Immature natural killer cell (primary cell): ENCODE results near the gene SNRPD2. TPM values are rescaled to one million over a fixed set of nuclear protein-coding genes. Genes with fewer than 3 reads are reported as not detected.
"Not testable (repeated sequence)": the region's sequence is repeated elsewhere in the genome, so short reads cannot be mapped to it uniquely, and the experiment has no call there.

Experiments used
- DNase-seq, 3 donors: peaks; one replicate each; pipeline ENCODE4 v3.0.0; 2022; ENCODE audit warnings: mixed read lengths in 1 of 3
- H3K27ac Mint-ChIP-seq, 6 donors: one replicate each; pipeline ENCODE4 v1.8.0; 2020; ENCODE audit warnings: mixed read lengths in 6 of 6, mild to moderate bottlenecking in 5 of 6, inconsistent platforms in 4 of 6, moderate library complexity in 3 of 6
- H3K27me3 Mint-ChIP-seq, 3 donors: one replicate each; pipeline ENCODE4 v1.8.0; 2020 to 2021; ENCODE audit warnings: low read depth in 3 of 3, mild to moderate bottlenecking in 3 of 3, mixed read lengths in 3 of 3, moderate library complexity in 3 of 3, inconsistent platforms in 1 of 3
- H3K36me3 Mint-ChIP-seq, 3 donors: one replicate each; pipeline ENCODE4 v1.8.0; 2020; ENCODE audit warnings: mixed read lengths in 3 of 3, inconsistent platforms in 2 of 3, mild to moderate bottlenecking in 2 of 3
- H3K4me1 Mint-ChIP-seq, 2 donors: one replicate each; pipeline ENCODE4 v1.8.0; 2020; ENCODE audit warnings: inconsistent platforms in 2 of 2, mild to moderate bottlenecking in 2 of 2, mixed read lengths in 2 of 2, moderate library complexity in 1 of 2
- H3K4me3 Mint-ChIP-seq, 5 donors: one replicate each; pipeline ENCODE4 v1.8.0; 2020; ENCODE audit warnings: mild to moderate bottlenecking in 5 of 5, mixed read lengths in 5 of 5, inconsistent platforms in 3 of 5, moderate library complexity in 3 of 5
- H3K9me3 Mint-ChIP-seq, 6 donors: one replicate each; pipeline ENCODE4 v1.8.0; 2020; ENCODE audit warnings: mild to moderate bottlenecking in 6 of 6, mixed read lengths in 6 of 6, inconsistent platforms in 4 of 6, moderate library complexity in 3 of 6
- polyA plus RNA-seq, 3 donors: library from polyadenylated mRNA; unstranded; fragments of 300-500 nt; fragmentation: Illumina TruSeq; gene quantifications; one replicate each; pipeline ENCODE4 v1.2.3, GENCODE V29; 2021

SNRPD2 gene
- polyA plus RNA-seq, 3 donors from 2014 or later = 754 to 1,123 (median 1,001) TPM

GRCh38 chr19:45715139-45715538 lies 23.4 kb upstream of the SNRPD2 start:
- peak overlapping the region in 2 of 6 donors; percentile 38 to 82 for H3K27ac Mint-ChIP-seq
- peak overlapping the region in 1 of 5 donors; percentile 15 for H3K4me3 Mint-ChIP-seq
- no peak for DNase-seq
- H3K9me3 Mint-ChIP-seq = no peaks in the 10 kb centered on the region
- peaks cover 4 to 15% (median 10%) of the 10 kb centered on the region in 3 donors for H3K36me3 Mint-ChIP-seq
- H3K27me3 Mint-ChIP-seq = peaks cover 0 to 2% (median 0%) of the 10 kb centered on the region in 3 donors
- peaks cover 33 to 49% of the 10 kb centered on the region in 2 donors for H3K4me1 Mint-ChIP-seq

GRCh38 chr19:45713141-45713540 lies 21.4 kb upstream of the SNRPD2 start:
- peaks cover 0 to 6% (median 5%) of the 10 kb centered on the region in 3 donors for H3K36me3 Mint-ChIP-seq
- H3K27me3 Mint-ChIP-seq = peaks cover 0 to 2% (median 0%) of the 10 kb centered on the region in 3 donors
- DNase-seq = no peak
- H3K27ac Mint-ChIP-seq = no peak overlapping the region
- H3K9me3 Mint-ChIP-seq = no peaks in the 10 kb centered on the region
- peaks cover 28 to 41% of the 10 kb centered on the region in 2 donors for H3K4me1 Mint-ChIP-seq
- H3K4me3 Mint-ChIP-seq = no peak overlapping the region

- Mint-ChIP-seq H3K27me3 (peaks cover 0 to 2% (median 0%) of the 10 kb centered on the region in 3 donors), H3K4me1 (peaks cover 24 to 37% of the 10 kb centered on the region in 2 donors), H3K4me3 (no peak overlapping the region), H3K27ac (no peak overlapping the region), H3K9me3 (no peaks in the 10 kb centered on the region), H3K36me3 (peaks cover 0 to 6% (median 5%) of the 10 kb centered on the region in 3 donors)
- no peak for DNase-seq
Observed at GRCh38 chr19:45712699-45713067, 20.9 kb upstream of the SNRPD2 start.

- Mint-ChIP-seq H3K4me1 (peaks cover 19 to 31% of the 10 kb centered on the region in 2 donors), H3K9me3 (no peaks in the 10 kb centered on the region), H3K4me3 (no peak overlapping the region), H3K27me3 (peaks cover 0 to 2% (median 0%) of the 10 kb centered on the region in 3 donors), H3K27ac (no peak overlapping the region), H3K36me3 (peaks cover 0 to 6% (median 5%) of the 10 kb centered on the region in 3 donors)
- no peak for DNase-seq
Observed at GRCh38 chr19:45711851-45712698, 20.3 kb upstream of the SNRPD2 start.

- Mint-ChIP-seq H3K36me3 (peaks cover 0 to 6% (median 5%) of the 10 kb centered on the region in 3 donors), H3K4me3 (no peak overlapping the region), H3K9me3 (no peaks in the 10 kb centered on the region), H3K27me3 (peaks cover 0 to 1% (median 0%) of the 10 kb centered on the region in 3 donors), H3K4me1 (peaks cover 5 to 15% of the 10 kb centered on the region in 2 donors), H3K27ac (peak overlapping the region in 4 of 6 donors; percentile 9 to 71 (median 56))
- no peak for DNase-seq
Observed at GRCh38 chr19:45710356-45711130, 18.8 kb upstream of the SNRPD2 start.

GRCh38 chr19:45705710-45706415 lies 14.1 kb upstream of the SNRPD2 start:
- Mint-ChIP-seq H3K9me3 (no peaks in the 10 kb centered on the region), H3K36me3 (peaks cover 3 to 10% (median 8%) of the 10 kb centered on the region in 3 donors), H3K27me3 (peaks cover 0 to 1% (median 0%) of the 10 kb centered on the region in 3 donors), H3K27ac (no peak overlapping the region), H3K4me1 (peaks cover 5 to 6% of the 10 kb centered on the region in 2 donors), H3K4me3 (no peak overlapping the region)
- no peak for DNase-seq

GRCh38 chr19:45705115-45705514 lies 13.4 kb upstream of the SNRPD2 start:
- DNase-seq = no peak
- no peaks in the 10 kb centered on the region for H3K9me3 Mint-ChIP-seq
- H3K27ac Mint-ChIP-seq = peak overlapping the region in 1 of 6 donors; percentile 45
- H3K4me1 Mint-ChIP-seq = peaks cover 0 to 2% of the 10 kb centered on the region in 2 donors
- peaks cover 0 to 1% (median 0%) of the 10 kb centered on the region in 3 donors for H3K27me3 Mint-ChIP-seq
- peaks cover 3 to 5% (median 3%) of the 10 kb centered on the region in 3 donors for H3K36me3 Mint-ChIP-seq
- H3K4me3 Mint-ChIP-seq = no peak overlapping the region

- Mint-ChIP-seq H3K4me1 (peaks cover 0 to 1% of the 10 kb centered on the region in 2 donors), H3K36me3 (peaks cover 7 to 10% (median 8%) of the 10 kb centered on the region in 3 donors), H3K9me3 (no peaks in the 10 kb centered on the region), H3K27ac (no peak overlapping the region), H3K4me3 (no peak overlapping the region), H3K27me3 (peaks cover 0 to 2% (median 0%) of the 10 kb centered on the region in 3 donors)
- no peak for DNase-seq
Observed at GRCh38 chr19:45701676-45702075, 9.9 kb upstream of the SNRPD2 start.

- H3K27ac Mint-ChIP-seq = peak overlapping the region; percentile 94 to 99 (median 97)
- no peaks in the 10 kb centered on the region for H3K9me3 Mint-ChIP-seq
- peaks cover 4 to 12% (median 9%) of the 10 kb centered on the region in 3 donors for H3K36me3 Mint-ChIP-seq
- DNase-seq = peak; percentile 64 to 70 (median 67)
- peaks cover 22 to 35% of the 10 kb centered on the region in 2 donors for H3K4me1 Mint-ChIP-seq
- peaks cover 16 to 20% (median 16%) of the 10 kb centered on the region in 3 donors for H3K27me3 Mint-ChIP-seq
- peak overlapping the region; percentile 90 to 97 (median 94) for H3K4me3 Mint-ChIP-seq
Observed at GRCh38 chr19:45693106-45693788, 1.5 kb upstream of the SNRPD2 start.

GRCh38 chr19:45692187-45693105 lies 693 bp upstream of the SNRPD2 start, which contains the start of gene QPCTL:
Gene QPCTL, plus strand, starts transcription at chr19:45692666. Its CDS starts 38 bp downstream, at chr19:45692704.
- peaks cover 21 to 35% of the 10 kb centered on the region in 2 donors for H3K4me1 Mint-ChIP-seq
- peaks cover 16 to 20% (median 16%) of the 10 kb centered on the region in 3 donors for H3K27me3 Mint-ChIP-seq
- no peaks in the 10 kb centered on the region for H3K9me3 Mint-ChIP-seq
- DNase-seq = peak; percentile 98
- H3K27ac Mint-ChIP-seq = peak within 1 kb of the TSS; percentile 94 to 99 (median 97)
- peaks cover 1 to 9% (median 5%) of the 10 kb centered on the region in 3 donors for H3K36me3 Mint-ChIP-seq
- peak within 1 kb of the TSS; percentile 90 to 97 (median 94) for H3K4me3 Mint-ChIP-seq

GRCh38 chr19:45687599-45687998 lies 4.2 kb downstream of the SNRPD2 start:
- H3K9me3 Mint-ChIP-seq = no peaks in the 10 kb centered on the region
- no peak overlapping the region for H3K27ac Mint-ChIP-seq
- no peak for DNase-seq
- H3K36me3 Mint-ChIP-seq = peaks cover 3 to 20% (median 4%) of the 10 kb centered on the region in 3 donors
- peaks cover 12 to 22% of the 10 kb centered on the region in 2 donors for H3K4me1 Mint-ChIP-seq
- H3K4me3 Mint-ChIP-seq = no peak overlapping the region
- peaks cover 8 to 12% (median 10%) of the 10 kb centered on the region in 3 donors for H3K27me3 Mint-ChIP-seq

- not testable (repeated sequence) for H3K27me3 Mint-ChIP-seq, H3K27ac Mint-ChIP-seq, DNase-seq, H3K9me3 Mint-ChIP-seq, H3K4me3 Mint-ChIP-seq
- peaks cover 11 to 12% of the 10 kb centered on the region in 2 donors for H3K4me1 Mint-ChIP-seq
- H3K36me3 Mint-ChIP-seq = peaks cover 3 to 20% (median 4%) of the 10 kb centered on the region in 3 donors
Observed at GRCh38 chr19:45685045-45685444, 6.7 kb downstream of the SNRPD2 start.
